Ovary (tissue), 3 donors: Measurements from ENCODE around the gene DIP2C.

Experiments used
- EP300 ChIP-seq: sonication (generic); formaldehyde crosslinking; IDR thresholded peaks from one replicate; pipeline ENCODE4 v1.6.1; 2017; ENCODE audit warnings: antibody characterized with exemption
- POLR2A ChIP-seq: fragments of 450-650 bp; IDR thresholded peaks from one replicate; pipeline ENCODE4 v1.6.1; 2017; ENCODE audit warnings: antibody characterized with exemption, mild to moderate bottlenecking, moderate library complexity
- TF ChIP-seq, protein P1 (sequence below), 3 donors: fragments of 450-650 bp in 2 of 3; fragments of 200-600 bp in 1 of 3; IDR thresholded peaks; one replicate each; pipeline versions ENCODE4 v1.5.1 to v1.8.0; 2016 to 2022; ENCODE audit warnings: antibody characterized with exemption in 3 of 3, mild to moderate bottlenecking in 1 of 3
- donor health status: DM: no; HTN: no; CAD: no.

DNA sequence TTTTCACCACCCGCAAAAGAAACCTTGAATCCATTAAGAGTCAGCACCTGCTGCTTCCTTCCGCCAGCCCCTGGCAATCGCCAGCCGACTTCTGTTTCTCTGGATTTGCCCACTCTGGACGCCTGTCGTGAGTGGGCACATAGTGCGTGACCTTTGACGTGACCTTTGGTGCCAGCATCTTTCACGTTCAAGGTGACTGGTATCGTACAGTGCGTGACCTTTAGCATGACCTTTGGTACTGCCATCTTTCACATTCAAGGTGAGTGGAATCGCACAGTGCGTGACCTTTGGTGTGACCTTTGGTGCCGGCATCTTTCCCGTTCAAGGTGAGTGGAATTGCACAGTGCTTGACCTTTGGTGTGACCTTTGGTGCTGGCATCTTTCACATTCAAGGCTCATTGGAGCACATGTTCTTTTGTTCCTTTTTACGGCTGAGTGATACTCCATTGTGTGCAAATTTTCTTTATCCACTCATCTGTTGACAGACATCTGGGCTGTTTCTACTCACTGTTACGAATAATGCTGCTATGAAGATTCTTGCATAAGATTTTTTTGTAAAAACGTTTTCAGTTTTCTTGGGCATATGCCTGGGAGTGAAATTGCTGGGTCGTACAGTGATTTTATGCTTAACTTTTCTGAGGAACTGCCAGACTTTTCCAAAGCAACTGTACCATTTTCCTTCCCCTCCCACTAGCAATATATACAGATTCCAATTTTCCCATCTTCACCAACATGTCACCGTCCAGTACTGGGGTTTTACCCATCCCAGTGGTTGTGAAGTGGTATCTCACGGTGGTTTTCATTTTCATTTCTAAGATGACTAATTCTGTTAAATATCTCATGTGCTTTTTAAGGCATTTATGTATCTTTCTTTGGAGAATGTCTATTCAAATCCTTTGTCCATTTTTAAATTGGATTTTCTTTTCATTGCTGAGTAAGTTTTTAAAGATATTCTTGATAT, 145.3 kb downstream of the DIP2C start:
- TF ChIP-seq EP300 (no peak), POLR2A (no peak)
- TF ChIP-seq, protein P1, sequence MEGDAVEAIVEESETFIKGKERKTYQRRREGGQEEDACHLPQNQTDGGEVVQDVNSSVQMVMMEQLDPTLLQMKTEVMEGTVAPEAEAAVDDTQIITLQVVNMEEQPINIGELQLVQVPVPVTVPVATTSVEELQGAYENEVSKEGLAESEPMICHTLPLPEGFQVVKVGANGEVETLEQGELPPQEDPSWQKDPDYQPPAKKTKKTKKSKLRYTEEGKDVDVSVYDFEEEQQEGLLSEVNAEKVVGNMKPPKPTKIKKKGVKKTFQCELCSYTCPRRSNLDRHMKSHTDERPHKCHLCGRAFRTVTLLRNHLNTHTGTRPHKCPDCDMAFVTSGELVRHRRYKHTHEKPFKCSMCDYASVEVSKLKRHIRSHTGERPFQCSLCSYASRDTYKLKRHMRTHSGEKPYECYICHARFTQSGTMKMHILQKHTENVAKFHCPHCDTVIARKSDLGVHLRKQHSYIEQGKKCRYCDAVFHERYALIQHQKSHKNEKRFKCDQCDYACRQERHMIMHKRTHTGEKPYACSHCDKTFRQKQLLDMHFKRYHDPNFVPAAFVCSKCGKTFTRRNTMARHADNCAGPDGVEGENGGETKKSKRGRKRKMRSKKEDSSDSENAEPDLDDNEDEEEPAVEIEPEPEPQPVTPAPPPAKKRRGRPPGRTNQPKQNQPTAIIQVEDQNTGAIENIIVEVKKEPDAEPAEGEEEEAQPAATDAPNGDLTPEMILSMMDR (IDR thresholded peaks at IDR 0.05) = no peak
